Liver (tissue), 9 donors: Measurements from ENCODE around the gene ADGRB2. TPM values are rescaled to one million over a fixed set of nuclear protein-coding genes. Genes with fewer than 3 reads are reported as not detected.

ENCODE experiments used
- DNase-seq: peaks from one replicate; pipeline ENCODE4 v3.0.0-alpha.2; 2017; ENCODE audit warnings: low spot score
- H3K27ac ChIP-seq, 2 donors: one replicate each; pipeline ENCODE4 v1.7.0; 2013; ENCODE audit warnings: inconsistent platforms in 2 of 2, low read length in 2 of 2, control low read depth in 1 of 2, low read depth in 1 of 2, mild to moderate bottlenecking in 1 of 2
- H3K27me3 ChIP-seq, 4 donors: one replicate each; pipeline versions ENCODE4 v1.6.1 to v1.7.0; 2013; ENCODE audit warnings: low read length in 3 of 4, inconsistent platforms in 1 of 4, mild to moderate bottlenecking in 1 of 4, moderate library complexity in 1 of 4; ENCODE audit not compliant: control insufficient read depth in 4 of 4, insufficient read depth in 4 of 4
- H3K36me3 ChIP-seq, 4 donors: one replicate each; pipeline versions ENCODE4 v1.6.1 to v1.7.0; 2013; ENCODE audit warnings: low read length in 3 of 4, mild to moderate bottlenecking in 3 of 4, low read depth in 1 of 4, moderate library complexity in 1 of 4; ENCODE audit not compliant: control insufficient read depth in 4 of 4, insufficient read depth in 3 of 4
- H3K4me1 ChIP-seq, 4 donors: one replicate each; pipeline versions ENCODE4 v1.6.1 to v1.7.0; 2013; ENCODE audit warnings: low read length in 3 of 4, mild to moderate bottlenecking in 3 of 4, moderate library complexity in 1 of 4; ENCODE audit not compliant: control insufficient read depth in 4 of 4, insufficient read depth in 4 of 4
- H3K4me3 ChIP-seq, 3 donors: one replicate each; pipeline versions ENCODE4 v1.6.1 to v1.7.0; 2013; ENCODE audit warnings: low read length in 3 of 3, control low read depth in 1 of 3, low read depth in 1 of 3, mild to moderate bottlenecking in 1 of 3
- H3K9ac ChIP-seq, 2 donors: one replicate each; pipeline ENCODE4 v1.7.0; 2013; ENCODE audit warnings: low read length in 2 of 2, mild to moderate bottlenecking in 2 of 2, moderate library complexity in 2 of 2, control low read depth in 1 of 2, low read depth in 1 of 2
- H3K9me3 ChIP-seq, 4 donors: one replicate each; pipeline versions ENCODE4 v1.6.1 to v1.7.0; 2013; ENCODE audit warnings: low read length in 3 of 4; ENCODE audit not compliant: control insufficient read depth in 4 of 4
- ATF3 ChIP-seq: IDR thresholded peaks from 2 replicates; pipeline ENCODE4 v1.6.1; 2016; ENCODE audit warnings: antibody characterized with exemption
- CTCF ChIP-seq: fragments of 150-350 bp; IDR thresholded peaks from 2 replicates; pipeline ENCODE4 v1.5.1; 2017; ENCODE audit warnings: improper control_type of control experiment, low read depth, low read length; ENCODE audit not compliant: missing input control
- EGR1 ChIP-seq, 2 donors: IDR thresholded peaks; 2 replicates each; pipeline ENCODE4 v1.6.1; 2016 to 2018; ENCODE audit warnings: antibody characterized with exemption in 2 of 2, low read depth in 2 of 2
- FOXA1 ChIP-seq: IDR thresholded peaks from 2 replicates; pipeline ENCODE4 v1.6.1; 2016; ENCODE audit warnings: antibody characterized with exemption
- FOXA2 ChIP-seq: IDR thresholded peaks from 2 replicates; pipeline ENCODE4 v1.6.1; 2016; ENCODE audit warnings: antibody characterized with exemption
- GABPA ChIP-seq, 2 donors: IDR thresholded peaks in 1 of 2; conservative IDR thresholded peaks in 1 of 2; 2 replicates each; pipeline ENCODE4 v1.6.1; 2016; ENCODE audit warnings: antibody characterized with exemption in 2 of 2, mild to moderate bottlenecking in 1 of 2, moderate library complexity in 1 of 2
- HNF4A ChIP-seq, 2 donors: conservative IDR thresholded peaks; 2 replicates each; pipeline ENCODE4 v1.6.1; 2016; ENCODE audit warnings: antibody characterized with exemption in 2 of 2, mild to moderate bottlenecking in 2 of 2
- HNF4G ChIP-seq: IDR thresholded peaks from 2 replicates; pipeline ENCODE4 v1.6.1; 2016; ENCODE audit warnings: antibody characterized with exemption
- JUND ChIP-seq, 2 donors: IDR thresholded peaks; 2 replicates each; pipeline ENCODE4 v1.6.1; 2016; ENCODE audit warnings: antibody characterized with exemption in 2 of 2
- MAX ChIP-seq: IDR thresholded peaks from 2 replicates; pipeline ENCODE4 v1.6.1; 2016; ENCODE audit warnings: antibody characterized with exemption
- NR2F2 ChIP-seq: IDR thresholded peaks from 2 replicates; pipeline ENCODE4 v1.6.1; 2016; ENCODE audit warnings: antibody characterized with exemption
- RAD21 ChIP-seq, 2 donors: IDR thresholded peaks; 2 replicates each; pipeline ENCODE4 v1.6.1; 2016; ENCODE audit warnings: antibody characterized with exemption in 2 of 2, mild to moderate bottlenecking in 2 of 2
- REST ChIP-seq: IDR thresholded peaks from 2 replicates; pipeline ENCODE4 v1.6.1; 2016; ENCODE audit warnings: antibody characterized with exemption, mild to moderate bottlenecking
- RXRA ChIP-seq, 2 donors: IDR thresholded peaks; 2 replicates each; pipeline ENCODE4 v1.6.1; 2017 to 2018; ENCODE audit warnings: antibody characterized with exemption in 2 of 2, mild to moderate bottlenecking in 1 of 2
- SP1 ChIP-seq: IDR thresholded peaks from 2 replicates; pipeline ENCODE4 v1.6.1; 2018; ENCODE audit warnings: antibody characterized with exemption, mild to moderate bottlenecking
- TAF1 ChIP-seq: conservative IDR thresholded peaks from 2 replicates; pipeline ENCODE4 v1.6.1; 2016; ENCODE audit warnings: antibody characterized with exemption, mild to moderate bottlenecking
- YY1 ChIP-seq: IDR thresholded peaks from 2 replicates; pipeline ENCODE4 v1.6.1; 2016; ENCODE audit warnings: antibody characterized with exemption, mild to moderate bottlenecking
- ZBTB33 ChIP-seq: IDR thresholded peaks from 2 replicates; pipeline ENCODE4 v1.6.1; 2016; ENCODE audit warnings: antibody characterized with exemption
- WGBS: extraction: QIAGEN DNeasy Blood & Tissue Kit; methylation state at CpG from one replicate; pipeline ENCODE4 v1.1.7; 2013; 5-methylcytosine and 5-hydroxymethylcytosine counted together
- polyA plus RNA-seq, 2 donors: library from polyadenylated mRNA; stranded (reverse) in 1 of 2; unstranded in 1 of 2; fragments of 200-250 nt in 1 of 2; fragments of >200 nt in 1 of 2; fragmentation: Nextera tagmentation in 1 of 2; extraction: Ambion mirVana in 1 of 2; gene quantifications; one replicate each; pipeline versions ENCODE4 v1.2.1 to v1.2.3, GENCODE V29; 2013 to 2015
- total RNA-seq, 2 donors: library from RNA; depleted of rRNA; stranded (reverse); fragments of >200 nt; gene quantifications; one replicate each; pipeline ENCODE4 v1.2.3, GENCODE V29; 2014
- donor health status: healthy.
- donor health status: healthy.
- donor health status: healthy.
- donor health status: healthy.
- donor health status: healthy.

The ADGRB2 gene
- total and polyA plus RNA-seq, 4 donors, result under 0.01 to 0.05 (median 0.05) TPM; not detected in 1

GRCh38 chr1:31715873-31716220, 48.3 kb downstream of the ADGRB2 start:
- TF ChIP-seq RAD21 (IDR thresholded peaks at IDR 0.05) (no peak), HNF4G (no peak), EGR1 (IDR thresholded peaks at IDR 0.05; ENCODE audit: low read depth in 2 of 2) (no peak), ATF3 (no peak), FOXA2 (no peak), REST (no peak), HNF4A (conservative IDR thresholded peaks at IDR 0.05) (no peak), SP1 (no peak), ZBTB33 (no peak), CTCF (no peak), YY1 (no peak), FOXA1 (no peak), JUND (IDR thresholded peaks at IDR 0.05) (no peak), NR2F2 (no peak), RXRA (IDR thresholded peaks at IDR 0.05) (no peak), GABPA (IDR thresholded peaks at IDR 0.05 in 1 of 2, conservative IDR thresholded peaks at IDR 0.05 in 1 of 2) (no peak), TAF1 (no peak), MAX (no peak)
- H3K27ac ChIP-seq, result no peak overlapping the region

More at GRCh38 chr1:31715873-31716220, 48.3 kb downstream of the ADGRB2 start:
- Histone ChIP-seq H3K9ac (no peak overlapping the region), H3K4me3 (no peak overlapping the region), H3K36me3 (no peaks in the 10 kb centered on the region), H3K9me3 (no peaks in the 10 kb centered on the region), H3K4me1 (peaks cover 0 to 10% (median 6%) of the 10 kb centered on the region in 4 donors), H3K27me3 (no peaks in the 10 kb centered on the region)
- WGBS, result 10% methylated on average over 7 of the region's 7 CpGs
- no peak for DNase-seq
